AG09309 (cell line): ENCODE data around the gene SLC32A1.

Experiments used
- DNase-seq: peaks from one replicate; pipeline ENCODE4 v3.0.0-alpha.2; 2010; ENCODE audit warnings: low read depth
- H3K4me3 ChIP-seq: 2 replicates; pipeline ENCODE4 v1.5.1; 2011; ENCODE audit warnings: mild to moderate bottlenecking, low read depth, low read length, moderate library complexity; ENCODE audit not compliant: control insufficient read depth
- TF ChIP-seq, protein P1 (sequence below): IDR thresholded peaks from 2 replicates; pipeline ENCODE4 v1.5.1; 2011; ENCODE audit warnings: mild to moderate bottlenecking, low read depth, low read length, inconsistent platforms; ENCODE audit not compliant: insufficient read depth, control insufficient read depth; ENCODE audit errors: missing control alignments

Gene SLC32A1, protein sequence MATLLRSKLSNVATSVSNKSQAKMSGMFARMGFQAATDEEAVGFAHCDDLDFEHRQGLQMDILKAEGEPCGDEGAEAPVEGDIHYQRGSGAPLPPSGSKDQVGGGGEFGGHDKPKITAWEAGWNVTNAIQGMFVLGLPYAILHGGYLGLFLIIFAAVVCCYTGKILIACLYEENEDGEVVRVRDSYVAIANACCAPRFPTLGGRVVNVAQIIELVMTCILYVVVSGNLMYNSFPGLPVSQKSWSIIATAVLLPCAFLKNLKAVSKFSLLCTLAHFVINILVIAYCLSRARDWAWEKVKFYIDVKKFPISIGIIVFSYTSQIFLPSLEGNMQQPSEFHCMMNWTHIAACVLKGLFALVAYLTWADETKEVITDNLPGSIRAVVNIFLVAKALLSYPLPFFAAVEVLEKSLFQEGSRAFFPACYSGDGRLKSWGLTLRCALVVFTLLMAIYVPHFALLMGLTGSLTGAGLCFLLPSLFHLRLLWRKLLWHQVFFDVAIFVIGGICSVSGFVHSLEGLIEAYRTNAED

DNA sequence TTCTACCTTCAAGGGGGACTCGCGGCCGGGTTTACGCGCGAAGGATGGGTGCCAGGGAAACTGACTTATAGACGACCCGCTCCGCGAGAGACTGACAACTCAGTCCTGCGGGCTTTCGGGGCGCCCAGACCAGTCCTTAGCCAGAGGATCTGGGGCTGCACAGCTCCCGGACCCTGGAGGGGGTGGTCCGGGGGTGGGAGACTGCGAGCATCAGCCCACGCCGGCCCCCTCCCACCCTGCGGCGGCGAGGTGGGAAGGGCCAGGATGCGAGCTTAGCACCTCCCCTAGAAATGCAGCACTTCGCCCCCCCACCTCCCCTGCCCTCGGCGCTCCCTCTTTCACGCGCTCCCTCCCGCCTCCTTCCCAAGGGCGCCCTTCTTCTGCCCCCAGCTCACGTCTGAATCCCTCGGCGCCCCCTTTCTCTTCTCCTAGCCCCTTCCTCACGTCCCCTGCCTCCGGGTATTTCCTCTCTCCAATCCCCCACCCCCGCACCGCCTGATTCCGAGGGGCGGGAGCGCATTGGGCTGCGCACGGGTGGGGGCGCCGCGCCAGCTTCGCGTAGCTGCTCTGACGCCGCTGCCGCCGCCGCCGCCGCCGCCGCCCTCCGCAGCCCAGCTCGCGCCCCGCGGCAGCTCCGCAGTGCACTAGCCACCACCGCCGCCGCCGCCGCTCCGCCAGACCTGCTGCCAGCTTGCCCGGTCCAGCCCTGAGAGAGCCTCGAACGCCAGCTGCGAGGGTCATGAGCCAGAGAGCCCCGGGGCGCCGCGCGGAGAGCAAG, at the start of gene SLC32A1:
TSS of gene SLC32A1 (plus strand) at position 639 of the 778 bp plus-strand sequence. CDS start 239 bp downstream, outside the sequence.
- H3K4me3 ChIP-seq = no peak within 1 kb of the TSS
- DNase-seq = no peak
- TF ChIP-seq, protein P1, sequence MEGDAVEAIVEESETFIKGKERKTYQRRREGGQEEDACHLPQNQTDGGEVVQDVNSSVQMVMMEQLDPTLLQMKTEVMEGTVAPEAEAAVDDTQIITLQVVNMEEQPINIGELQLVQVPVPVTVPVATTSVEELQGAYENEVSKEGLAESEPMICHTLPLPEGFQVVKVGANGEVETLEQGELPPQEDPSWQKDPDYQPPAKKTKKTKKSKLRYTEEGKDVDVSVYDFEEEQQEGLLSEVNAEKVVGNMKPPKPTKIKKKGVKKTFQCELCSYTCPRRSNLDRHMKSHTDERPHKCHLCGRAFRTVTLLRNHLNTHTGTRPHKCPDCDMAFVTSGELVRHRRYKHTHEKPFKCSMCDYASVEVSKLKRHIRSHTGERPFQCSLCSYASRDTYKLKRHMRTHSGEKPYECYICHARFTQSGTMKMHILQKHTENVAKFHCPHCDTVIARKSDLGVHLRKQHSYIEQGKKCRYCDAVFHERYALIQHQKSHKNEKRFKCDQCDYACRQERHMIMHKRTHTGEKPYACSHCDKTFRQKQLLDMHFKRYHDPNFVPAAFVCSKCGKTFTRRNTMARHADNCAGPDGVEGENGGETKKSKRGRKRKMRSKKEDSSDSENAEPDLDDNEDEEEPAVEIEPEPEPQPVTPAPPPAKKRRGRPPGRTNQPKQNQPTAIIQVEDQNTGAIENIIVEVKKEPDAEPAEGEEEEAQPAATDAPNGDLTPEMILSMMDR = no peak

DNA sequence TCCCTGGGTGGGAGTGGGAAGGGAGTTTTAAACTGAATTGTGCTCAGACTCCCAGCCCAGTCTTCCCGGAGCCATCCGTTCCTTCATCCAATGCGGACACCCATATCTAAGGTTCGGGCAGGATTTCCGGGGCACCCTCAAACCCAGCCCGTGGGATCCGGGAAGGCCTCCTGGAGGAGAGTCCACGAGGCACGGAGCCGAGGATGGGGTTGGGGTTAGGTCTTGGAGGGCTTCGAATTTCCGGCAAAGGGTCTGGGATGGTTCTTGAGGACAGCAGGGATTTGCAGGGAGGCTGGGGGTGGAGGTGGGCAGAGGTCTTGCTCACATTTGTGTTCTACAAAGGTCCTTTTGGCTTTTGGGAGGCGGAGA, 49.5 kb upstream of the SLC32A1 start:
- TF ChIP-seq, protein P1 = no peak
- no peak overlapping the region for H3K4me3 ChIP-seq
- no peak for DNase-seq

DNA sequence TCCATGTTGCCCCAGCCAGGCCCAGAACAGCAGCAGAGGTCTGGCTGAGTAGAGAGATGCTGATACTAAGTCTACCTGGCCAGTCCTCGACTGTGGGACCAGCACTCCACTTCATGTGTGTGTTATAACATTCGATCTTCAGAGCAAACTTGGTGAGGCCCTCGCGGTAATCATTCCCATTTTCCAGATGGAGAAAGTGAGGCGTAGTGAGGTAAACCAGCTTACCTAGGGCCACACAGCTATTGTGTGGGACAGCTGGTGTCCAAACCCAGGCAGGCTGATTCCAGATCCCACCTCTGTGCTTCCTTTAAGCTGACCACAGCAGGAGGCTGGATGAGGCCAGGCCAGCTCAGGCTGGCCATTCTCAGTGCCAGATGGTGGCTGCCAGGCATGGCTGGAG, 47.7 kb upstream of the SLC32A1 start:
- DNase-seq = no peak
- TF ChIP-seq, protein P1 = no peak
- no peak overlapping the region for H3K4me3 ChIP-seq

DNA sequence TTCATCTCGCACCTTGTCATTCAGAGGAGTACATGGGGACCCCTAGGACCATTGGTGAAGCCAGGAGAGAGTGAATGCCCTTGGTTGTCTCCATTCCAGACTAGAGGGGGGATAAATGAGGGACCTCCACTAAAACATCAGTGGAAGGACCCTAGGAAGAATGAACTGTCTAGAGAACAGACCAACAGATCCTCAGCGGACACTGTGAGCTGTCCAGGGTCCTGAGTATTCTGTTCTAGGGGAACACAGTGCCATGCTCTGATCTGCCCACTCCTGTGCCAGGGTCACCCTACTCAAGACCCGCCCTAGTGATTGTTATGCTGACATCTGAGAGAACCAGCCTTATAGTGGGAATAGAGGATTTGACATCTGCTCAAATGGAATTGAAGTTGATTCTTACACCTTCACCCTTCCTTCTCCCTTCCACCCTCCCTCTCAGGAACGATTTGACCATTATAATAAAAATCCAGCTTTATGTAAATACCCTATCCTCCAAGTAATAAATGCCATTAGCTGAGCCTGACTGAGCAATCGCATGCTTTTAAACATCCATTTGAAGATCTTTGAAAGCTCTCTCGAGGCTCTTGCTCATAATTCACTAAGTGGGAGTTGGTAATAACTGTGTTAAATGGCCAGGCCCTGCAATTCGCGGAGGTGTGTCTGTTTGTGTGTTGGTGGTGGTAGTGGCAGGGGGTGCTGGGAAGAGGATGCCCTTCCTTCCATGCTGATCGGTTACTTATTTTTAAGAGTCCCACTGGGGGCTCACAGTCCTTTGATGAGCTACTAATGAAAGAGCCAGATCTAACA, 43.6 kb upstream of the SLC32A1 start:
- TF ChIP-seq, protein P1 = no peak
- no peak for DNase-seq
- no peak overlapping the region for H3K4me3 ChIP-seq

DNA sequence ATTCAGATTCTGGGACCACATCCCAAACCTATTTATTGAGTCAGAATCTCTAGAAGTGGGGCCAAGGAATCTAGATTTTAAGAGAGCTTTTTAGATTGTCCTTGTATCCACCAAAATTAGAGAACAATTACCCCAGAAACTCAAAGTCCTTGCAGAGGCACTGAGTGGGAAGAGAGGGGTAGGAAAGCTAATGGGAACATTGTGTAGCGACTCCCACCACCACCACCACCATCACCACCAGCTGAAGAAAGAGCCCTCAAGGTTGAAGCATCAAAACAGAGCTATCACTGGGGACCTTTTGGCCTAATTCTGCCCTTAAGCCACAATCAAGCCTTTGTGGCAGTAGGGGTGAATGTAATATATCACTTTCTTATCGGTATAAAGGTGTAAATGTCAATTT, 39.0 kb upstream of the SLC32A1 start:
- TF ChIP-seq, protein P1 = no peak
- no peak for DNase-seq
- no peak overlapping the region for H3K4me3 ChIP-seq

DNA sequence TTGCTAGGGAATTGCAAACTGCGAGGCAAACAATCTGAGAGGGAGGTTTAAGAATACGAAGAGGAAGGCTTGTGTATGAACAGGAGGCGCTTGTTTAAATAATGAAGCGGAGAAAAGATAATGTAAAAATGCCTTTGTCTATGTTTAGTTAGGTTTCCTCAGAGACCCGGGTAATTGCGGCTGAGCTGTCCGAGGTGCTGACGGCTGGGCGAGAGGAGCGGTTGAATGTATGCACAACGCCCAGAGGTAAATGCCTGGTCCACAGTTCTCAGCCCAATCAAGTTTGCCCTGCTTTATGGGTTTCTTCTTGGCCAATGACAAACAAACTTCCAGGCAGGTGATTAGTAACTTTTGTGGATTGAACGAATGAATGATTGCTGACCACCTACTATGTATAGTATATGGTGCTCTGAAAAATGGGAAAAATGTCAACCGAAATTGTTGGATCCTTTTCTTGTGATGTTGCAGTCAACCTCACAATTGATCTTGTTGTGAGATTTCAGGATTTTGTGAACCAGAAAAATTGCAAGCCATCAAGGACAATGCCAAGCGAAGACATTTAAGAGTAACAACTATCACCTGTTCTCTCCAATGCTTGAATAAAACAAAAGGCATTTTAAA, 38.3 kb upstream of the SLC32A1 start:
- DNase-seq = no peak
- no peak overlapping the region for H3K4me3 ChIP-seq
- TF ChIP-seq, protein P1 = no peak
